Measurements from ENCODE around the gene INPP5B. TPM values are rescaled to one million over a fixed set of nuclear protein-coding genes. Genes with fewer than 3 reads are reported as not detected.

The INPP5B gene
- total RNA-seq, 1 experiment from 2014 or later = 18.8 TPM

GRCh38 chr1:37865348-37866120, 81.3 kb downstream of the INPP5B start:
- ChIA-PET POLR2A (no interaction called here), CTCF (no interaction called here)
- DNase-seq = no peak
- Histone ChIP-seq H3K9me3 (no peaks in the 10 kb centered on the region), H3K4me3 (ENCODE audit: low read depth, low read length) (no peak overlapping the region), H3K4me1 (no peaks in the 10 kb centered on the region), H3K27me3 (replicated peaks; ENCODE audit: control insufficient read depth, insufficient read depth, low read length) (no peaks in the 10 kb centered on the region), H3K36me3 (ENCODE audit: control insufficient read depth, insufficient read depth, low read length) (no peaks in the 10 kb centered on the region)
- Mint-ChIP-seq H3K4me3 (ENCODE audit: unreplicated experiment) (no peak overlapping the region), H3K4me1 (ENCODE audit: low read depth, unreplicated experiment) (no peaks in the 10 kb centered on the region), H3K9me3 (ENCODE audit: unreplicated experiment) (no peaks in the 10 kb centered on the region), H3K27me3 (ENCODE audit: insufficient read depth, unreplicated experiment) (no peaks in the 10 kb centered on the region), H3K27ac (ENCODE audit: unreplicated experiment) (no peak overlapping the region), H3K36me3 (ENCODE audit: insufficient read depth, unreplicated experiment) (peaks cover 18% of the 10 kb centered on the region)
- TF ChIP-seq CTCF (IDR thresholded peaks at IDR 0.05; ENCODE audit: insufficient read depth in 1 of 2, low read depth in 1 of 2, low read length in 1 of 2, severe bottlenecking in 1 of 2, unreplicated experiment in 1 of 2) = no peak
- BruUV-seq (replicated peaks) = no TSS peak
- intact Hi-C loops (cut with micrococcal nuclease; ENCODE audit: unreplicated experiment) = no loop called here

GRCh38 chr1:37862330-37862729, 84.5 kb downstream of the INPP5B start:
- Mint-ChIP-seq H3K36me3 (ENCODE audit: insufficient read depth, unreplicated experiment) (peaks cover 25% of the 10 kb centered on the region), H3K27me3 (ENCODE audit: insufficient read depth, unreplicated experiment) (no peaks in the 10 kb centered on the region), H3K9me3 (ENCODE audit: unreplicated experiment) (no peaks in the 10 kb centered on the region), H3K4me1 (ENCODE audit: low read depth, unreplicated experiment) (no peaks in the 10 kb centered on the region), H3K4me3 (ENCODE audit: unreplicated experiment) (no peak overlapping the region), H3K27ac (ENCODE audit: unreplicated experiment) (no peak overlapping the region)
- no peaks in the 10 kb centered on the region for H3K9me3 ChIP-seq
- intact Hi-C loops (cut with micrococcal nuclease; ENCODE audit: unreplicated experiment) = no loop called here
- TF ChIP-seq CTCF (IDR thresholded peaks at IDR 0.05; ENCODE audit: insufficient read depth in 1 of 2, low read depth in 1 of 2, low read length in 1 of 2, severe bottlenecking in 1 of 2, unreplicated experiment in 1 of 2) = no peak
- DNase-seq = peak in 1 of 2 experiments; percentile 8
- no peaks in the 10 kb centered on the region for H3K27me3 ChIP-seq (replicated peaks; ENCODE audit: control insufficient read depth, insufficient read depth, low read length)
- ChIA-PET POLR2A (no interaction called here), CTCF (interaction anchor here (1.0 kb wide), 1 partner anchor 13 kb away, joined by 5 read pairs; no protein-coding TSS in a partner anchor)
- BruUV-seq (replicated peaks) = no TSS peak
- no peak overlapping the region for H3K4me3 ChIP-seq (ENCODE audit: low read depth, low read length)
- peaks cover 5% of the 10 kb centered on the region; the same call in 1 of the 2 replicates for H3K4me1 ChIP-seq
- H3K36me3 ChIP-seq (ENCODE audit: control insufficient read depth, insufficient read depth, low read length) = no peaks in the 10 kb centered on the region

- H3K9me3 Mint-ChIP-seq (ENCODE audit: unreplicated experiment) = no peaks in the 10 kb centered on the region
- Histone ChIP-seq H3K4me1 (peaks cover 5% of the 10 kb centered on the region; the same call in 1 of the 2 replicates), H3K36me3 (ENCODE audit: control insufficient read depth, insufficient read depth, low read length) (no peaks in the 10 kb centered on the region), H3K9me3 (no peaks in the 10 kb centered on the region), H3K4me3 (ENCODE audit: low read depth, low read length) (no peak overlapping the region), H3K27me3 (replicated peaks; ENCODE audit: control insufficient read depth, insufficient read depth, low read length) (no peaks in the 10 kb centered on the region)
- intact Hi-C loops (cut with micrococcal nuclease; ENCODE audit: unreplicated experiment) = no loop called here
- DNase-seq = no peak
- H3K4me1 Mint-ChIP-seq (ENCODE audit: low read depth, unreplicated experiment) = no peaks in the 10 kb centered on the region
- H3K27me3 Mint-ChIP-seq (ENCODE audit: insufficient read depth, unreplicated experiment) = no peaks in the 10 kb centered on the region
- ChIA-PET POLR2A (no interaction called here), CTCF (no interaction called here)
- no peak overlapping the region for H3K27ac Mint-ChIP-seq (ENCODE audit: unreplicated experiment)
- no peak for TF ChIP-seq CTCF (IDR thresholded peaks at IDR 0.05; ENCODE audit: insufficient read depth in 1 of 2, low read depth in 1 of 2, low read length in 1 of 2, severe bottlenecking in 1 of 2, unreplicated experiment in 1 of 2)
- H3K36me3 Mint-ChIP-seq (ENCODE audit: insufficient read depth, unreplicated experiment) = peaks cover 31% of the 10 kb centered on the region
- no TSS peak for BruUV-seq (replicated peaks)
- H3K4me3 Mint-ChIP-seq (ENCODE audit: unreplicated experiment) = no peak overlapping the region
Observed at GRCh38 chr1:37861151-37861550, 85.7 kb downstream of the INPP5B start.
